Occipital lobe (tissue), 2 donors: Measurements from ENCODE around the gene HTR1D. TPM values are rescaled to one million over a fixed set of nuclear protein-coding genes. Genes with fewer than 3 reads are reported as not detected.
"Not testable (repeated sequence)": the region's sequence is repeated elsewhere in the genome, so short reads cannot be mapped to it uniquely, and the experiment has no call there.

ENCODE experiments used
- DNase-seq: peaks from one replicate; lab custom pipeline; 2025; lab: John Stamatoyannopoulos, UW
- total RNA-seq: library from RNA; depleted of rRNA; stranded (reverse); fragments of >200 nt; gene quantifications from one replicate; pipeline ENCODE4 v1.2.3, GENCODE V29; 2014

HTR1D gene
- total RNA-seq, 1 donor from 2014 or later = not detected

DNA sequence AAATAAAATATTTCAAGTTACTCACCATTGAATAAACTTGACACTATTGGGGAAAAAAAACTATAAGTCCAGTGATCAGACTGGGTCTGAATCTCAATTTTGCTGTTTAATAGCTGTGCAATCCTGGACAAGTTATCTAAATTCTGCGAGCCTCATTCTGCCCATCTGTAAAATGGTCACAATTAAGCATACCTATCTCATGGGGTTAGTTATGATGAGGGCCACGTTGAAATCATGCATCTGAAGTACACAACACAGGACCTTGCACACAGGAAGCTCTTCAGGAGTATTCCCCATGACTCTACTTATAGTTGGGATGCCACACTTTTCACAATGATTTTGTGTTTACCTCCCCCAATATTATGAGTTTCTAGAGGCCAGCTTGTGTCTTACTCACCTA is 3.8 kb upstream of the HTR1D start:
- no peak for DNase-seq

DNA sequence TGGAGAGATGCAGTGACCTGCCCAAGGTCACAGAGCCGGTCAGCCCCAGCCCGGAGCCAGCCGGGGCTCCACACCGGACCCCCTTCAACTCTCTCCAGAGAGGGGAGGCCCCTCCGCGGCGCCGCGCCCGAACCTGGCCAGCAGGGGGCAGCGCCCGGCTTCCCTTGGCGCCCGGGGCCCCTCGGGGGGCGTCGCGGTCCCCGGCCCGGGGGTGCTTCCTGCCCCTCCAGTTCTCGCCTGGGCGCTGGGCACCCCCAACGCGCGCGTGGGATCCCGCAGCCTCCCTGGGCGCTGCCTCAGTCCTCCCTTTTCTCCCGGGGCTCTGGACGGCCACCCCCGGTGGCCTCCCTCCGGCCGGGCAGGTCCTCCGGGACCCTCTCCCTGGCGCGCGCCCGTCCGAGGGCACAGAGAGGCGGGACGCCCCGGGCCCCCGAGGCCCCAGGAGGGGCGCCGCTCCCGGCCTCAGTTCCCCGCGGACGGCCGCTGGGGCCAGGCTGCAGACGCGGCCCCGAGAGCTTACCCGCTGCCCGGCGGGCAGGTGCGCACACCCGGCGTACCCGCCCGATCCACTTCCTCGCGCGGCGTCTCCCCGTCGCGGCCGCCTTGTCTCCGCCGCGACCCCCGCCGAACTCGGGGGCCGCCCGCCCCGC is 406 bp downstream of the HTR1D start:
- no peak for DNase-seq

DNA sequence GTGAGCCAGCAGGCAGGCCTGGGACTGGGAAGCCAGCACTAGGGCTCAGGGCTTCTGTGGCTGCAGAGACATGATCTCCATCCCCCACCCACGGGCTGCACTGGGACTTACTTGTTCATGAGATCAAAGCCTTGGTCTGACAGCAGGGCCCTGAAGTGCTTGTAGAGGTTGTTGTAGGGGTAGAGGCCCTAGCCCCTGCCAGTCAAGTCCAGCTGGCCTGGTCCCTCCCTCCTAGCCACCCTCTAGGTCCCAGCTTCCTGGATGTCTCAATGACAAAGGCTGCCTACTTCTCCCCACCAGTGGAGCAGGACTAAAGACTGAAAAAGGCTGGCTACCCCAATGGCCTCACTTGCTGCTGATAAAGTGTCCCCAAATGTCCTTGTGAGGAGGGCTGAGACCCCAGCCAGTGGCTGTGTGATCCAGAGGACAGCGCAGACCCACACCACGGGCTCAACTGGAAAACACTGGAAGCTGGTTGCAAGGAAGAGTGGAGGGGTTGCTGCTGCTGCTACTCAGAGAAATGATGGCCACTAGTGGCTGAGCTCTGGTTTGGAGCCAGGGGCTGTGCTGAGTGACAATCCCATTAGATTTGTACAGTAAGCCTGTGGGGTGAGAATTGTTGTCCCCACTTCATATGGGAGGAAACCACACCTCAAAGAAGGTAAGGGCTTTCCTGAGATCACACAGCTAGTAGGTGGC is 1.4 kb downstream of the HTR1D start:
- no peak for DNase-seq

DNA sequence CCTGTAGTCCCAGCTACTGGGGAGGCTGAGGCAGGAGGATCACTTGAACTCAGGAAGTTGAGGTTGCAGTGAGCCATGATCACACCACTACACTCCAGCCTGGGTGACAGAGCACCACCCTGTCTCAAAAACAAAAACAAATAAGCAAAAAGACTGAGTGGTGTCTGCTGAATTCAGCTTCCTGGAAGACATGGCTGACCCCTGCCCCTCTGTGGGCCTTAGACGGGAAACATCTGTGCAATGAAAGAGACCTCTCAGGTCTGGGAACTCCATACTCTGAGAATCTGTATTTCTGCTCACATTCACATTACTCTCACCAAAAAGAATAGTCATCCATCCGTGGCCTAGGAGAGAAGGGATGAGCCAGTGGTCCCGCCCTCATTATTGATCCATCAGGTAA is 2.0 kb downstream of the HTR1D start:
- no peak for DNase-seq

DNA sequence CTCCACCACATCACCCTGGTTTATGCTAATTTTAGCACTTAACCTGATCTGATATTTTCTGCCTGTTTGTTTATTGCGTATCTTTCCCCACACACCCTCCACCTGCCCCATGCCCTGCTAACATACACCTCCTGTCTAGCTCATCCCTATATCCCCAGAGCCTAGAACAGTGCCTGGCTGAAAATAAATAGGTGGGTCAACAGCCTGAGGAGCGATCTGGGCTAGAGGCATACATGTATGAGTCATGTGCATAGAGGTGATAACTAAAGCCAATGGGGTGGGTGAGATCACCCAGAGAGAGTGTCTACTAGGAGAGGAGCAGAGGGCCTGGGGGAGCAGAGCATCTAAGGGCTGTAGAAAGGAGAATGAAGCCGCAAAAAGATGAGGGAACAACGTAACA is 2.7 kb downstream of the HTR1D start:
- no peak for DNase-seq

DNA sequence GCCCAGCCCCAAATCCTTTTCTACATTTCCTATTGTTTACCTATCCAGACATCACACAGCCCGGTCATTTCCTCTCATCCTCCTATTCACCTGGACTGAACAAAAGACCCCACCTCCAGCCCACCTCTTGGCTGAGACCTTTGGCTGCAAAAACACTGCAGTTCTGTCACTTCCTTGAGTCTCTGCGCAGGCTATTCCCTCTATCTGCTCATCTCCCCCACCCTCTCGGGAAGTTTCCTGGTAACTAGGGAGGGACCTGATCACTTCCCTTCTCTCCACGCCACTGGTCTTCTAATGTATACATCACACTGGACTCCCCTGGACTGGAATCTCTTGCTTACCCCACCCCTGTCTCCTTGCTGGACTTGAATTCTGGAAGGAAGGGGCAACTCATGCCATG is 5.3 kb downstream of the HTR1D start:
- no peak for DNase-seq

DNA sequence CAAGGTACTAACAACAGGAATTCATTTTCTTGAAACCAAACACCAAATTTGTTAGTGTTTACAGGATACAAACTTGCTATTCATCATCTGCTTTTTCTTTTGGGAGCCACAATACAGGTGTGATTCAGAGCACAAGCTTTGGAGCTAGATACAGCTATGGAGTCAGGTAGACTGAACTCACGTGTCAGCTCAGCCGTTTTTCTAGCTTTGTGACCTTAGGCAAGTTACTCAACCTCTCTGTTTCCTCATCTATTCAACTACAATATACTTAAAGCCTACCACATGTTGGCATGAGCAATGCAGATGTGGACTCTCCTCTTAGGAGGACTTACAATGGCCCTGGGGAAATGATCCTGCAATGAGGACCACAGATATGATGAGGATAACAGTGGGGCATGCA is 6.3 kb downstream of the HTR1D start:
- DNase-seq = no peak

DNA sequence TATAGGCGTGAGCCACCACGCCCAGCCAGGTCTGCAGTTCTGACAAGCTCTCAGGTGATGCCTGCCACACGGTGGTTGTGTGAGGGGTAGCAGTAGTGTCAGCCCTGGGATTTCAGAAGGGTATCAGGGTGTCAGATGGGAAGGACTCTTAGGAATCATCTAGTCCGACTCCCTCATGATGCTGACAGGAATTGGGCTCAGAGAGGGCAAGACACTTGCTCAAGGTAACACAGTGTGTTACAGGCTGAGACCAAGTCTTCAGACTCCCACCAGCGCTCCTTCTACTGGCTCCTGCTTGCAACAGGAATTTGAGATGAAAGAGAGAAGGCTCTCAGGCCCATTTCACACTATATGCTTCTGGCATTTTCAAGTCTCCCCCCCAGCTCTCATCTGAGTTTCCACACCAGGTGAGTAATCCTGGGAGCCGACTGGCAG is 6.9 kb downstream of the HTR1D start:
- no peak for DNase-seq

DNA sequence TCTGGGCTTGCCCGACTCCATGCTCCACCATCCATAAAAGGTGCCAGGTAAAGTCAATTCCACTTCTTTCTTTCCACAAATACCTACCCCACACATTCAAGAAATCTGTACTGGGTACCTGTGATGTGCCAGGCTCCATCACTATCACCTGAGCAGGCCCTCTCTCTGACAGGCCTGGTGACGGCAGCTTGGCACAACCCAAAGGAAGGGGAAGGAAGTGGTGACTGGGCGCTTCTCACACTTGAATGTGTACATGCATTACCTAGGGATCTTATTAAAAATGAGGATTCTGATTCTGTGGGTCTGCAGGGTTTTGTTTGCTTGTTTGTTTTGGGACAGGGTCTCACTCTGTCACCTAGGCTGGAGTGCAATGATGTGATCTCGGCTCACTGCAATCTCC is 7.5 kb downstream of the HTR1D start:
- DNase-seq = no peak

DNA sequence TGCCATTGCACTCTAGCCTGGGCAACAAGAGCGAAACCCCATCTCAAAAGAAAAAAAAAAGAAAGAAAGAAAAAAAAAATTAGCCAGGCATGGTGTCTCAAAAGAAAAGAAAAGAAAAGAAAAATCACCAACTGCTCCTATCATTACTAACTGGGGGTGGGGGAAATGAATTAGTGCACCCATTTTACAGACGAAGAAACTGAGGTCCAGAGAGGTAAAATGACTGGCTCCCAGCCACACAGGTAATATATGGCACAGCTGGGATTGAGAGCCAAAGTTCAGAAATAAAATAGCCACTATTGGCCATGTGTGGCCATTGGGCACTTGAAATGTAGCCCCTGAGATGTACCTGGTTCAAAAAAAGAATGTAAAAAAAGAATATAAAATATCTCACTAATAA is 8.8 kb downstream of the HTR1D start:
- no peak for DNase-seq

DNA sequence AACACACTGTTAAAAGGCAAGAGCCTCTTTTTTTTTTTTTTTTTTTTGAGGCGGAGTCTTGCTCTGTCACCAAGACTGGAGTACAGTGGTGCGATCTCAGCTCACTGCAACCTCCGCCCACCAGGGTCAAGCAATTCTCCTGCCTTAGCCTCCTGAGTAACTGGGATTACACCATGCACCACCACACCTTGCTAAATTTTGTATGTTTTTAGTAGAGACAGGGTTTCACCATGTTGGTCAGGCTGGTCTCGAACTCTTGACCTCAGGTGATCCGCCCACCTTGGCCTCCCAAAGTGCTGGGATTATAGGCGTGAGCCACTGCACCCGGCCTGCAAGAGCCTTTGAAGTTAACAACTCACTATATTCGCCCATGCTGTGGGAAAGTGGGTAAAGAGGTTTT is 9.6 kb downstream of the HTR1D start:
- not testable (repeated sequence) for DNase-seq

DNA sequence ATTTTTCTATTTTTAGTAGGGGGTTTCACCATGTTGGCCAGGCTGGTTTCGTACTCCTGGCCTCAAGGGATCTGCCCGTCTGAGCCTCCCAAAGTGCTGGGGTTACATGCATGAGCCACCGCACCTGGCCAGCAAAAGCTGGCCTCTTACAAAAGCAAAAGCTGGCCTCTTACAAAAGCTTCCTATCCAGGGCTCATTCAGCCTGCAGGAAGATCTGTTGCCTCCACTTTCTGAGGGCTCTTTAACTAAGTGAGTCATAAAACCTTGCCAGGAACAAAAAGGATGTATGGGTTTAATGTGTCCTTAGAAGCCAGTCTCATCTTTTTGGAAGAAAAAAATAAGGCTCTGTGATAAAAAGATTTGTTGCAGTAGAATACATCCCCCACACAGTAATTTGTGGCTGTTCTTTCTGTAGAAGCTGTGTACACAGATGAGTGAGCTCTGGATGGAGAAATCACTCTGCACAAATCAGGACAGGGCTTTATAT is 15.0 kb downstream of the HTR1D start:
- DNase-seq = no peak

DNA sequence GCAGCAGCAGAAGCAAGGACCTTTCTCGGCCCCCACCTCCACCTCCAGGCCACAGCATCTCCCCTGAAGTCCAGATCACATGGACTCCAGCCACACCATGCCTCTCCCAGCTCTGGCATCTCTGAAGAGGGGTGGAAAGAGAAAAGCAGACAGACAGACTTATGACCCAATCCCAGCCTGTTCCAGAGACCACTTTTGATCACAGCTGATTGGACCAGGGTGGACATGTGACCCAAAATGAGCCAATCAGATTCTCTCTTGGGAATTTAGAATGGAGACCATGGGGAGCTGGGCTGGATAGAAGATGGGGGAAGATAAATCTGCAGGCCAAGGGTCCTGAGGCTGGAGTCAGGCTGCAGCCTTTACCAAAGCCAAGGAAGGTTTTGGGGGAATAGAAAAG is 16.4 kb downstream of the HTR1D start:
- no peak for DNase-seq

DNA sequence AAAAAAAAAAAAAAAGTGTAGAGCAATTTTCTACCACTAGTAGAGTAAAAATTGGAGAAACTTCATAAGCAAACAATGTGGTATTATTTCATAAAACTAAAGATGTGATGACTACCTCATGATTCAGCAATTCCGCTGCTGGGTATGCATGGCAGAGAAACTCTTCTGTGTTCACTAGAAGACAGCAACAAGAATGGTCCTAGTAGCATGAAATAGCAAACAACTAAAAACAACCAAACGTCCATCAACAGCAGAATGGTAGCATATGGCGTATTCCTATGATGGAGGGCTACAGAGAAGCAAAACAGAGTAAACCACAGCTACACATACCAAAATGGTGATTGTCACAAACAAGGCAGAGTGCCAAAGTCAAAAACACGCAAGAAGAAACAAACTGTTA is 18.9 kb downstream of the HTR1D start:
- DNase-seq = no peak

DNA sequence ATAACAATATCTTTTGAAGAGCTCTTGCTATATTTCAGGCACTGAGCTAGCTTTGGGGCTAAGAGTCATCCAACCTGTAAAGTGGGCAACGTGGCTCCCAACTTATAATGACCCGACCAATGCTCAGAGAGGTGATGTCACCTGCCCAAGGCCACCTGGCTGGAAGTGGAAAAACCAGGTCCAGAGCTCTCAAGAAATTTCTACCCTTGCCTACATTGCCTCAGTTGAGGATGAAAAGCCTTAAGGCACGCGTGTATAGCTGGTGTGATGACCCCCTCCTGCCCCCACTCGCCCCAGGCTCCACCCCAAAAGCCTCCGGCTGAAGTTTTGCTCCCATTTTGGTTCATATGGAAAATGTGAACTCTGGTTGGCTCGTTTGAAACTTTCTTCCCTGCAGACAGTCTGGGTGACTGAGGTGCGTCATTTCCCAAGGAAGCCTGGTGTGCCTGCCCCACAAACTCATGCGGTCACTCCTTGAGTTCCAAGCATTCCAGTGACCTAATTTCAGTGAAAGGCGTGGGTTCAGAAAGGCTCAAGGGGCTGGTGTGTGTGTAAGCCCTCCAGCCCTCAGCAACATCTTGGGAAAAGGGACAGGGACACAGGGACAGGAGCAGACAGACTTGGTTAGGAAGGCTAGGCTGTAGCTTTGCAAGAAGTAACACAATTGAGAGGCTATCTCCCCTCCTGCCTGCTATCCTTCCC is 20.5 kb downstream of the HTR1D start:
- DNase-seq = no peak

DNA sequence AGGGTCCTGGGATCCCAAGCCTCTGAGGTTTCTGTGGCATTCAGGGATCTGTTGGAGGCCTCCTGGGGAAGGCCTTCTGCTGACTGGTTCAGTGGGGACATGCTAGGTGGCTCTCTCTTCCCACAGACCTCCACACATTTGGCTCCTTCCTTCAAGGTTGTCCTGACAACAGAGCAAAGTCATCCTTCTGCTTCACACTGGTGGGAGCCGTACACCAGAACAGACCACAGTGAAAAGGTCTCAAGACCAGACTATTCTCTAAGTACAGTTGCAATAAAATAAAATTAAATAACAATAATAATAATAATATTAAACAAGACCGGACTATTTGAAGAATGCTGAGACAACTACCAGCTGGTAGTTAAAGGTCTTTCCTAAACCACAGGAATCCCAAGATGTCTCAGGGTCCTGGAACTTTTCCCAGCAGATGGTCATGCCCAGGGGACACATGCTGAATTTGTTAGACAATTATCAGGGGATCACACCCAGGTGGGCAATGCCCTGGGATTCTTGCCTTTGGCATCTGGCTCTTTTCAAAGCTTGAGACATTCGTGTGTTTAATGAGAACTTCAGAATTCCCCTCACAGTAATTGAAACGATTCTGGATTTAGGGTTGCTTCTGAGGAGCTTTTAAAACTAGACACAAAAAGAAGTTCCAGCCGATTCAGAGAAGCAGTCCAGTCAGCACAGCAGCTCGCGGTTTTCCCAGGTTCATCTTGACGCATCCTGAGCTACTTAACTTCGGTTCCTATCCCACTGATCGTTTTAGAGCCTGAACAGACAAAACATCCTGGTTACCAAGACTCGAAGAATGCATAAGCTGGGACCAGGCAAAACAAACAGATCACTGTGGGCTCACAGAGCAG is 22.9 kb downstream of the HTR1D start:
- no peak for DNase-seq

DNA sequence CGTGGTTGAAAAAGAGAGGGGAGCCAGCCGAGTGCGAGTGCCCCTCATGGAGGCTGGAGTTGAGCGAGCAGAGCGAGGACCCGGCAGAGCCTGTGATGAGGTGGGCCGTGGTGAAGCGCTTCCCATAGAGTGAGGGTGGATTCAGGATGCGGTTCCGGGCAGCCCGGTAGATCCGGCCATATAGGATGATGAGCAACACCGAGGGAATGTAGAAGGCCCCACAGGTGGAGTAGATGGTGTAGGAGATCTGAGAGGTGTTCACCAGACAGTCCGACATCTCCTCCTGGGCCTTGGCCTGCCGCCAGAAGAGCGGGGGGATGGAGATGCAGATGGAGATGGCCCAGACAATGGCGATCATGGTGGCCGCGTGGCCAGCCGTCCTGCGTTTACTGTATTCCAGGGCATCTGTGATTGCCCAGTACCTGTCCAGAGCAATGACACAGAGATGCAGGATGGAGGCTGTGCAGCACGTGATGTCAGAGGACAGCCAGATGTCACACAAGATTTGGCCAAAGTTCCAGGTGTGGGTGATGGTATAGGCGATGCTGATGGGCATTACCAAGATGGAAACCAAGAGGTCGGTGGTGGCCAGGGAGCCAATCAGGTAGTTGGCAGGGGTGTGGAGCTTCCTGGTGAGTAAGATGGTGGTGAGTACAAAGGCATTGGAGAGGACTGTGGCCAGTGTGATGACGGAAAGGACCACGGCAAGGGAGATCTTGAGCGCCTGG is 23.7 kb downstream of the HTR1D start:
- no peak for DNase-seq

DNA sequence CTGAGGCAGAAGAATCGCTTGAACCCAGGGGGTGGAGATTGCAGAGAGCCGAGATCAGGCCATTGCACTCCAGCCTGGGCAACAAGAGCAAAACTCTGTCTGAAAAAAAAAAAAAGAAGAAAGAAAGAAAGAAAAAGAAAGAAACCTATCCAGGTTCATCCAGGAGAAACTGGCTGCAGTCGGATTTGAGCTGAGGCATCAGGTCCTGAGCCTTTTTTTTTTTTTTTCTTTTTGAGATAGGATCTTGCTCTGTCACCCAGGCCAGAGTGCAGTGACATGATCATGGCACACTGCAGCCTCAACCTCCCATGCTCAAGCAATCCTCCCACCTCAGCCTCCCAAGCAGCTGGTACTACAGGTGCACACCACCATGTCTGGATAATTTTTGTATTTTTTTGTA is 26.1 kb downstream of the HTR1D start:
- DNase-seq = no peak

DNA sequence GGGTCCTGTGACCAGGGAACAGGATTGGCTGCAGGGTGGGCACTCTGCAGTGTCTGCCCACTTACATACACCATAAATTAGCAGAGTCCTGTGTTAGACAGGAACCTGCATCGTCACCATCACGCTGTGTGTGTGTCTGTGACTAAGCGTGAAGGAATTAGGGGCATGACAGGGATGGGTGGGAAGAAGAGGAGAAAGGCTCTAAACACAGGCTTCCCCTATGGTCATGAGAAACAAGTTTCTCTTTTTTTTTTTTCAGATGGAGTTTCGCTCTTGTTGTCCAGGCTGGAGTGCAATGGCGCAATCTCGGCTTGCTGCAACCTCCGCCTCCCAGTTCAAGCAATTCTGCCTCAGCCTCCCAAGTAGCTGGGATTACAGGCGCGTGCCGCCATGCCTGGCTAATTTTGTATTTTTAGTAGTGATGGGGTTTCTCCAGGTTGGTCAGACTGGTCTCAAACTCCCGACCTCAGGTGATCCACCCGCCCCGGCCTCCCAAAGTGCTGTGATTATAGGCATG is 28.3 kb downstream of the HTR1D start:
- not testable (repeated sequence) for DNase-seq

DNA sequence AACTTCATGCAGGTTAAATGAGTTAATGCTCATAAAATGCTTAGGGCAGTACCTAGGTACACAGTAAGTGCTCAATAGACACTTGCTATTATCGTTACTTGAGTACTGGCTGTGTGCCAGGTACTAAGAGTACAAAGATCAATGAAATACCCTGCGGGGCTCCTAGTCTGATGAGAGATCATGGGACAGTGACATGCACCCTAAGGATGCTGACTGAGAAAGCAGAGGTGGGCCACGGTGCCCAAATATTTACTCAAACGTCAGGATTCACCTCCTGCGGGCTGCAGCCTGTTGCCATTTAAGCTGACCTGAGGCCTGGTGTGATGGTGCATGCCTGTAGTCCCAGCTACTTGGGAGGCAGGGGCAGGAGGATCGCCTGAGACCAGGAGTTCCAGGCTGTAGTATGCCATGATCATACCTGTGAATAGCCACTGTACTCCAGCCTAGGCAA is 28.8 kb downstream of the HTR1D start:
- DNase-seq = no peak

DNA sequence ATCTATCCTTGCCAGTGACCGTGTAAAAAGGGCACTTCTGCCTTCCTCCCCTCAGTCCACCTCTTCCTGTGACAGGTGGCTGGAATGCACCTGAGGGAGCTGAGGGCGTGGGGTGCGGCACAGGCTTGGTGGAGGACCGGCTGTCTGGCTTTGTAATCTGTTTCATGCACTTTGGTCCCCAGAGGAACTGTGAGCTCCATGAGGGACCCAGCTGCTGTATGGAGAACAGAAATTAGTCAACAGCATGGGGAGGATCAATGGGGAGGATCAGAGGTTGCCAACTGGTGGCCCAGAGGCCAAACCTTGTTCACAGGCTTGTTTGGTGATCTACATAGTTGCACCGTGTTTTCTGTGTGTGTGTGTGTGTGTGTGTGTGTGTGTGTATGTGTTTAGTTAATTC is 29.7 kb downstream of the HTR1D start:
- no peak for DNase-seq
